NOMO-1 treated with dmso at 0.1 percent for 144 hours (cell line): ENCODE results near the gene SNRPA.
"Not testable (repeated sequence)": the region's sequence is repeated elsewhere in the genome, so short reads cannot be mapped to it uniquely, and the experiment has no call there.

Experiments
- DNase-seq: peaks from one replicate; lab custom pipeline; 2025; ENCODE audit not compliant: unreplicated experiment; lab: John Stamatoyannopoulos, UW

The SNRPA gene

GRCh38 chr19:40812571-40812970 is 61.6 kb downstream of the SNRPA start:
- DNase-seq, result not testable (repeated sequence)

- DNase-seq, result no peak
These were observed 62.2 kb downstream of the SNRPA start for GRCh38 chr19:40813182-40813581.
